A673 (cell line): Measurements from ENCODE around the gene MDM1. TPM values are rescaled to one million over a fixed set of nuclear protein-coding genes. Genes with fewer than 3 reads are reported as not detected.

Source experiments
- BruUV-seq: library from RNA; stranded (reverse); fragments of 400-500 nt; replicated peaks from 2 replicates; lab custom pipeline; 2021; lab: Mats Ljungman, UMichigan
- CTCF ChIA-PET: fragments of 300-600 bp; sonication (Branson Sonifier 250); formaldehyde crosslinking; loops from one replicate; lab custom pipeline; 2022; ENCODE audit warnings: antibody characterized with exemption; lab: Charles Lee
- POLR2A ChIA-PET: fragments of 300-600 bp; sonication (Branson Sonifier 250); formaldehyde crosslinking; loops from one replicate; lab custom pipeline; 2022; ENCODE audit warnings: antibody characterized with exemption; ENCODE audit not compliant: low non-redundant PET; lab: Charles Lee
- DNase-seq: peaks from one replicate; pipeline ENCODE4 v3.0.0-alpha.2; 2015; ENCODE audit warnings: low spot score
- H3K27ac ChIP-seq: fragments of 200-600 bp; sonication (generic); 2 replicates; pipeline ENCODE4 v1.5.1; 2016; ENCODE audit warnings: mixed run types, low read depth, mild to moderate bottlenecking, mixed read lengths, antibody characterized with exemption, low read length; ENCODE audit not compliant: poor library complexity, severe bottlenecking
- H3K27me3 ChIP-seq: fragments of 200-600 bp; sonication (generic); replicated peaks from 2 replicates; pipeline ENCODE4 v1.6.1; 2017; ENCODE audit warnings: mixed run types, low read depth, mild to moderate bottlenecking, mixed read lengths, antibody characterized with exemption, low read length; ENCODE audit not compliant: insufficient read depth, poor library complexity
- H3K36me3 ChIP-seq: fragments of 200-600 bp; sonication (generic); 2 replicates; pipeline ENCODE4 v1.6.1; 2016; ENCODE audit warnings: mixed run types, mild to moderate bottlenecking, mixed read lengths, antibody characterized with exemption, low read length; ENCODE audit not compliant: insufficient read depth, poor library complexity, severe bottlenecking
- H3K4me1 ChIP-seq: fragments of 200-600 bp; sonication (generic); 2 replicates; pipeline ENCODE4 v1.6.1; 2017; ENCODE audit warnings: mixed run types, mild to moderate bottlenecking, mixed read lengths, antibody characterized with exemption, low read length; ENCODE audit not compliant: insufficient read depth, poor library complexity, severe bottlenecking
- H3K4me3 ChIP-seq: fragments of 200-600 bp; sonication (generic); 2 replicates; pipeline ENCODE4 v1.5.1; 2016; ENCODE audit warnings: low read depth, mixed run types, mild to moderate bottlenecking, mixed read lengths, low read length; ENCODE audit not compliant: poor library complexity, severe bottlenecking
- H3K9me3 ChIP-seq: fragments of 200-600 bp; sonication (generic); 2 replicates; pipeline ENCODE4 v1.6.1; 2016; ENCODE audit warnings: mixed run types, low read depth, mild to moderate bottlenecking, mixed read lengths, antibody characterized with exemption, low read length; ENCODE audit not compliant: poor library complexity, severe bottlenecking
- EZH2 ChIP-seq: fragments of 200-600 bp; sonication (generic); IDR thresholded peaks from 2 replicates; pipeline ENCODE4 v1.6.1; 2017; ENCODE audit warnings: borderline replicate concordance, low read depth, mild to moderate bottlenecking, mixed read lengths, antibody characterized with exemption, low read length; ENCODE audit not compliant: poor library complexity, severe bottlenecking
- intact Hi-C: fragments of 100-400 bp; cut with micrococcal nuclease; formaldehyde crosslinking; loops from one replicate; pipeline ENCODE4 v1.10.0; 2022; ENCODE audit not compliant: unreplicated experiment
- total RNA-seq: library from RNA; stranded (reverse); gene quantifications from 2 replicates; pipeline ENCODE4 v1.2.3, GENCODE V29; 2021
- TF ChIP-seq, protein P1 (sequence below): fragments of 300-800, 200-600 bp; sonication (generic); conservative IDR thresholded peaks from 2 replicates; pipeline ENCODE4 v1.5.1; 2017; ENCODE audit warnings: low read depth, mild to moderate bottlenecking, antibody characterized with exemption, low read length, moderate library complexity, mixed read lengths

Gene MDM1
- total RNA-seq, 1 experiment from 2014 or later: 18.6 TPM

DNA sequence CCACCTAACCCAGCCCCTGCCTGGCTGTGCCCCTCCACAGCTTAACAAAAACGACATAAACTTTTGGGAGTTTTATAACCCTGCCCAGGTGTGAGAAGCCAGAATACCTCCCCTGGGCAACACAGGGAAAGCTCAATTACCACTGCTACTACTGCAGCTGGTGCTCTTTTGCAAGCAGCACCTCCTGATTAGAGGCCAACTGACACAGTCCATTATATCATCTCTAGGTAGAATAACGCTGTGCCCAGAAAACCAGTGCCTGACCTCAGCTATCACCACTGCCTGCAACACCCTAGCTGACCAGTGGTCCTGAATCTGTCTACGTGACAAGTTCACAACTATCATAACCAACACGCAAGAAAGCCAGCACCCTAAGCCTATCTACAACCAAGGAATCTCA lies 34.2 kb downstream of the MDM1 start:
- H3K4me3 ChIP-seq: no peak overlapping the region
- CTCF ChIA-PET: no interaction called here
- DNase-seq: no peak
- intact Hi-C loops: no loop called here
- no TSS peak for BruUV-seq
- no peaks in the 10 kb centered on the region for H3K27me3 ChIP-seq
- H3K27ac ChIP-seq: no peak overlapping the region
- no peaks in the 10 kb centered on the region for H3K9me3 ChIP-seq
- TF ChIP-seq, protein P1, sequence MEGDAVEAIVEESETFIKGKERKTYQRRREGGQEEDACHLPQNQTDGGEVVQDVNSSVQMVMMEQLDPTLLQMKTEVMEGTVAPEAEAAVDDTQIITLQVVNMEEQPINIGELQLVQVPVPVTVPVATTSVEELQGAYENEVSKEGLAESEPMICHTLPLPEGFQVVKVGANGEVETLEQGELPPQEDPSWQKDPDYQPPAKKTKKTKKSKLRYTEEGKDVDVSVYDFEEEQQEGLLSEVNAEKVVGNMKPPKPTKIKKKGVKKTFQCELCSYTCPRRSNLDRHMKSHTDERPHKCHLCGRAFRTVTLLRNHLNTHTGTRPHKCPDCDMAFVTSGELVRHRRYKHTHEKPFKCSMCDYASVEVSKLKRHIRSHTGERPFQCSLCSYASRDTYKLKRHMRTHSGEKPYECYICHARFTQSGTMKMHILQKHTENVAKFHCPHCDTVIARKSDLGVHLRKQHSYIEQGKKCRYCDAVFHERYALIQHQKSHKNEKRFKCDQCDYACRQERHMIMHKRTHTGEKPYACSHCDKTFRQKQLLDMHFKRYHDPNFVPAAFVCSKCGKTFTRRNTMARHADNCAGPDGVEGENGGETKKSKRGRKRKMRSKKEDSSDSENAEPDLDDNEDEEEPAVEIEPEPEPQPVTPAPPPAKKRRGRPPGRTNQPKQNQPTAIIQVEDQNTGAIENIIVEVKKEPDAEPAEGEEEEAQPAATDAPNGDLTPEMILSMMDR: no peak
- TF ChIP-seq EZH2: no peak
- H3K4me1 ChIP-seq: no peaks in the 10 kb centered on the region
- POLR2A ChIA-PET: no interaction called here
- no peaks in the 10 kb centered on the region for H3K36me3 ChIP-seq

DNA sequence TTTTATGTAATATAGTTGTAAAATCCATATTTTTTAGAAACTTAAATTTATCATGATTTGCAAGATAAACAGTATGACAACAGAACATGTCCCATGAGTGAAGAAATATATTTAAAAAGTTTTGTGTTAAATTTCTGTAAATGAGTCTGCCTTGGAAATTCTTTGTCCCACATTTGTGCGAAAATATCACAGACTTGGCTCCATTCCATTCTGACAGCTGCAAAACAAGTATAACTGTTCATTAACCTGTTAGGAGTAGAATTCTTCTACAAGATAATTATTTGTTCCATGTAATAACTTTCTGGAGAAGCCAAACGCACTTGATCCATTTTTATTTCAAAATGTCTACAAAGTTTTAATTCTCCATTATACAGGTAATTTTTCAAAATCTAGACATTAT lies 37.9 kb downstream of the MDM1 start:
- H3K27me3 ChIP-seq: no peaks in the 10 kb centered on the region
- intact Hi-C loops: no loop called here
- CTCF ChIA-PET: no interaction called here
- BruUV-seq: no TSS peak
- no peak overlapping the region for H3K27ac ChIP-seq
- no peaks in the 10 kb centered on the region for H3K4me1 ChIP-seq
- no peak for DNase-seq
- POLR2A ChIA-PET: no interaction called here
- no peaks in the 10 kb centered on the region for H3K36me3 ChIP-seq
- H3K4me3 ChIP-seq: no peak overlapping the region
- no peaks in the 10 kb centered on the region for H3K9me3 ChIP-seq
- TF ChIP-seq EZH2: no peak
- TF ChIP-seq, protein P1: no peak

DNA sequence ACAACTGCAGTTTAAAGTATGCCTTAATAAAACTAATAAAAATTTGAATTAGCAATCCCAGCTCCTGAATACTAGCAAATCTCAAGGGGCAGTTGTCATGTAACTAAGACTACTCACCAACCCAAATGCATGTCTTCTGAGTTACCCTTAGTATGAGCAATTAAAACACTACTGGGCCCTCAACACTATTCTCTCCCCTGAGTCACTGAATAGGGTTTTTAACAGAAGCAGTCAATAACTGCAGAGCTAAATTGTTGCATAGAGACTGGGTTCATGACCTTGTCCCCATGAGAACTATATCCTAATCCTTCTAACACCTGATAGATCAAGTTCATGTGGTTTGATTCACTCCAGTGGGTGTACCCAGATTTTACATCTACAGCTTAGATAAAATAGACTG lies 38.8 kb downstream of the MDM1 start:
- no TSS peak for BruUV-seq
- Histone ChIP-seq H3K27me3 (no peaks in the 10 kb centered on the region), H3K4me1 (no peaks in the 10 kb centered on the region), H3K9me3 (no peaks in the 10 kb centered on the region), H3K27ac (no peak overlapping the region), H3K36me3 (no peaks in the 10 kb centered on the region), H3K4me3 (no peak overlapping the region)
- DNase-seq: no peak
- POLR2A ChIA-PET: no interaction called here
- intact Hi-C loops: no loop called here
- TF ChIP-seq EZH2: no peak
- TF ChIP-seq, protein P1: no peak
- CTCF ChIA-PET: no interaction called here
